Stomach (tissue), 9 donors: Measurements from ENCODE around the gene CPXM2. TPM values are rescaled to one million over a fixed set of nuclear protein-coding genes. Genes with fewer than 3 reads are reported as not detected.

Experiments used
- DNase-seq, 2 donors: peaks; one replicate each; pipeline versions ENCODE4 v3.0.0 to v3.0.0-alpha.2; 2013 to 2019
- H3K27ac ChIP-seq, 5 donors: fragments of 200-600 bp in 4 of 5; sonication (generic) in 4 of 5; one replicate each; pipeline ENCODE4 v1.5.1; 2013 to 2019; ENCODE audit warnings: mild to moderate bottlenecking in 1 of 5, moderate library complexity in 1 of 5
- H3K27me3 ChIP-seq, 3 donors: fragments of 200-600 bp; sonication (generic); one replicate each; pipeline ENCODE4 v1.5.1; 2017 to 2019; ENCODE audit warnings: mixed run types in 1 of 3
- H3K36me3 ChIP-seq, 4 donors: fragments of 200-600 bp; sonication (generic); 1 replicate in 3 of 4; 2 replicates in 1 of 4; pipeline ENCODE4 v1.5.1; 2016 to 2019
- H3K4me1 ChIP-seq, 4 donors: fragments of 200-600 bp; sonication (generic); one replicate each; pipeline ENCODE4 v1.5.1; 2016 to 2019
- H3K4me3 ChIP-seq, 4 donors: fragments of 200-600 bp; sonication (generic) in 3 of 4; one replicate each; pipeline ENCODE4 v1.5.1; 2016 to 2019; ENCODE audit warnings: mild to moderate bottlenecking in 1 of 4
- H3K9me3 ChIP-seq, 4 donors: fragments of 200-600 bp; sonication (generic); one replicate each; pipeline ENCODE4 v1.5.1; 2016 to 2019
- EP300 ChIP-seq: sonication (generic); formaldehyde crosslinking; IDR thresholded peaks from one replicate; pipeline ENCODE4 v1.6.1; 2017; ENCODE audit warnings: antibody characterized with exemption
- POLR2A ChIP-seq, 4 donors: fragments of 450-650 bp; IDR thresholded peaks; one replicate each; pipeline ENCODE4 v1.6.1; 2016; ENCODE audit warnings: antibody characterized with exemption in 4 of 4, control low read depth in 2 of 4, mild to moderate bottlenecking in 1 of 4, moderate library complexity in 1 of 4
- POLR2AphosphoS5 ChIP-seq, 3 donors: sonication (generic); formaldehyde crosslinking; IDR thresholded peaks; one replicate each; pipeline ENCODE4 v1.6.1; 2016; ENCODE audit warnings: antibody characterized with exemption in 3 of 3
- WGBS, 5 donors: extraction: QIAGEN DNeasy Blood & Tissue Kit in 3 of 5; methylation state at CpG; one replicate each; pipeline versions ENCODE4 v1.1.5 to v1.1.7; 2013 to 2018; 5-methylcytosine and 5-hydroxymethylcytosine counted together
- intact Hi-C: fragments of 100-400 bp; cut with DNase I; formaldehyde crosslinking; loops from one replicate; pipeline ENCODE4 v1.15.1; 2023; ENCODE audit warnings: low total_unique reads
- polyA plus RNA-seq, 3 donors: library from polyadenylated mRNA; stranded (reverse); fragments of 200-250 nt; gene quantifications; one replicate each; pipeline ENCODE4 v1.2.3, GENCODE V29; 2013
- total RNA-seq, 5 donors: library from RNA; depleted of rRNA; stranded (reverse); fragments of >200 nt; gene quantifications; one replicate each; pipeline versions ENCODE4 v1.1.0 to v1.2.3, GENCODE V29; 2014 to 2016
- TF ChIP-seq, protein P1 (sequence below), 7 experiments: fragments of 450-650 bp in 4 of 7; fragments of 200-600 bp in 3 of 7; sonication (generic) in 3 of 7; IDR thresholded peaks; one replicate each; pipeline ENCODE4 v1.5.1; 2016 to 2019; ENCODE audit warnings: antibody characterized with exemption in 7 of 7, control low read depth in 2 of 7, mild to moderate bottlenecking in 1 of 7
- donor health status: healthy with polysubstance abuse.
- donor health status: Bipolar disorder and iron deficiency.
- donor health status: healthy.

Gene CPXM2
- total and polyA plus RNA-seq, 8 donors: 0.46 to 33.5 (median 9.9) TPM

- Histone ChIP-seq H3K4me1 (no peaks in the 10 kb centered on the region), H3K4me3 (no peak overlapping the region), H3K27ac (no peak overlapping the region), H3K9me3 (no peaks in the 10 kb centered on the region), H3K27me3 (peaks cover 0 to 18% (median 0%) of the 10 kb centered on the region in 3 donors), H3K36me3 (no peaks in the 10 kb centered on the region)
- TF ChIP-seq, protein P1, sequence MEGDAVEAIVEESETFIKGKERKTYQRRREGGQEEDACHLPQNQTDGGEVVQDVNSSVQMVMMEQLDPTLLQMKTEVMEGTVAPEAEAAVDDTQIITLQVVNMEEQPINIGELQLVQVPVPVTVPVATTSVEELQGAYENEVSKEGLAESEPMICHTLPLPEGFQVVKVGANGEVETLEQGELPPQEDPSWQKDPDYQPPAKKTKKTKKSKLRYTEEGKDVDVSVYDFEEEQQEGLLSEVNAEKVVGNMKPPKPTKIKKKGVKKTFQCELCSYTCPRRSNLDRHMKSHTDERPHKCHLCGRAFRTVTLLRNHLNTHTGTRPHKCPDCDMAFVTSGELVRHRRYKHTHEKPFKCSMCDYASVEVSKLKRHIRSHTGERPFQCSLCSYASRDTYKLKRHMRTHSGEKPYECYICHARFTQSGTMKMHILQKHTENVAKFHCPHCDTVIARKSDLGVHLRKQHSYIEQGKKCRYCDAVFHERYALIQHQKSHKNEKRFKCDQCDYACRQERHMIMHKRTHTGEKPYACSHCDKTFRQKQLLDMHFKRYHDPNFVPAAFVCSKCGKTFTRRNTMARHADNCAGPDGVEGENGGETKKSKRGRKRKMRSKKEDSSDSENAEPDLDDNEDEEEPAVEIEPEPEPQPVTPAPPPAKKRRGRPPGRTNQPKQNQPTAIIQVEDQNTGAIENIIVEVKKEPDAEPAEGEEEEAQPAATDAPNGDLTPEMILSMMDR (IDR thresholded peaks at IDR 0.05): no peak
- TF ChIP-seq POLR2AphosphoS5 (IDR thresholded peaks at IDR 0.05): no peak
- no peak for TF ChIP-seq POLR2A (IDR thresholded peaks at IDR 0.05)
- no peak for TF ChIP-seq EP300
- DNase-seq: no peak
- intact Hi-C loops: no loop called here
- 13 to 31% (median 22%) methylated on average over 6 of the region's 6 CpGs for WGBS, 5 donors
Observed at GRCh38 chr10:123704812-123705211, 186.8 kb downstream of the CPXM2 start.

DNA sequence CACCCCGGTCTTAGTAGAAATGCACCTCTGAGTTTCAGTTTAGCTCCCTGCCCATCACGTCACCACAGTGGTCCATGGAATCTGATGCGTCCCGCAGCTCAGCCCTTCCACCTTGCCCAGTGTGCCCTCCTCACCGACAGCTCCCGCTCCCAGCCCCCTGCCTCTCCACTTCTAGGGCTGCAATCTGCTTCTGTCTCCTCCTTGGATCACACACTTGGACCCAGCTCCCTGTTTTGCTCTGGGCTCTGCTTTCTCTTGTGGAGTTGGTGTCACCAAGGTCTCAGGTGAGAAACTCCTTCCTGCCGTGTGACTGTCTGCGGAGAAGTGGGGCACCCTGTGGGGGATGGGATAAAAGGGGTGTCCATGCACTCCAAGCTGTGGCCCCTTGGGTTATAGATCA, 187.5 kb downstream of the CPXM2 start:
- Histone ChIP-seq H3K36me3 (no peaks in the 10 kb centered on the region), H3K27ac (no peak overlapping the region), H3K27me3 (peaks cover 0 to 18% (median 0%) of the 10 kb centered on the region in 3 donors), H3K9me3 (no peaks in the 10 kb centered on the region), H3K4me3 (no peak overlapping the region), H3K4me1 (no peaks in the 10 kb centered on the region)
- no peak for DNase-seq
- intact Hi-C loops: no loop called here
- 82 to 88% (median 85%) methylated on average over 8 of the region's 8 CpGs for WGBS, 5 donors
- TF ChIP-seq POLR2AphosphoS5 (IDR thresholded peaks at IDR 0.05): no peak
- TF ChIP-seq, protein P1 (IDR thresholded peaks at IDR 0.05): no peak
- no peak for TF ChIP-seq POLR2A (IDR thresholded peaks at IDR 0.05)
- no peak for TF ChIP-seq EP300

DNA sequence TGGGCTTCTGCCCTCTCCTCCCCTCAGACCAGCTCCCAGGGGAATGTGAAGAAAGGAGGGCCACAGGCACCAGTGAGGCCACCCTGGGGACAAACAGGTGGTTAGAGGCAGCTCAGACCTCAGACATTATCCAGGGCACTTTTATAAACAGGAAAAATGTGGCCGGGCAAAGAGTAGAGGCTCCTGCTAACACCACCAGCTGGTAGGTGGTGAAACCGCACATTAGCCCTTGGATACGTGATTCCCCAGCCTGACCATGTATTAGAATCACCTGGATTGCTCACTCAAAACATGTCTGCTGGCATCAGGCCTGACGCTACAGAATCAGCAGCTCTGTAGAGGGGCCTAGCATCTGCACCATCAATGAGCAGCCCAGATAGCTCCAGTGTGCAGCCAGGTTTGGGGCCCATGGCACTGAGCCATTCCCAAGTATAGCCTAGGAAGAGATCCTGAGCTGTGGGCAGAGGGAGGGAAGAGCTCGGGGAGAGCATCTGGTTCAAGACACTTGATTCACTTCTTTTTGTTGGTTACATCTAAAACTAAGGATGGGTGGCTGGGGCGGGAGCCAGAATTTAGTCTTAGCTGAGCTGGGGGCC, 188.3 kb downstream of the CPXM2 start:
- DNase-seq: no peak
- Histone ChIP-seq H3K36me3 (no peaks in the 10 kb centered on the region), H3K4me1 (no peaks in the 10 kb centered on the region), H3K27ac (no peak overlapping the region), H3K9me3 (no peaks in the 10 kb centered on the region), H3K27me3 (peaks cover 0 to 18% (median 0%) of the 10 kb centered on the region in 3 donors), H3K4me3 (no peak overlapping the region)
- 56 to 80% (median 70%) methylated on average over 5 to 6 of the region's 6 CpGs for WGBS, 5 donors
- TF ChIP-seq POLR2A (IDR thresholded peaks at IDR 0.05): no peak
- no peak for TF ChIP-seq EP300
- TF ChIP-seq POLR2AphosphoS5 (IDR thresholded peaks at IDR 0.05): no peak
- TF ChIP-seq, protein P1 (IDR thresholded peaks at IDR 0.05): no peak
- intact Hi-C loops: no loop called here

Other genes starting within 250 kb of the CPXM2 start
- not detected for gene GPR26, start 225.5 kb downstream of the CPXM2 start, total RNA-seq
- not detected for gene GPR26, start 225.5 kb downstream of the CPXM2 start, polyA plus RNA-seq
- gene CHST15, start 201.8 kb upstream of the CPXM2 start, total RNA-seq: 10 to 100 TPM in 4 of 5 donors, 1 to 10 TPM in 1; 2.6 to 30.4 (median 22.8) TPM
- gene CHST15, start 201.8 kb upstream of the CPXM2 start, polyA plus RNA-seq: 1 to 10 TPM; 5.2 to 7.3 (median 5.7) TPM